Measurements from ENCODE around the gene NANS. TPM values are rescaled to one million over a fixed set of nuclear protein-coding genes. Genes with fewer than 3 reads are reported as not detected.

NANS gene
- total and polyA plus RNA-seq, 2 of the 8 experiments (the other 6 are each of a cell fraction or from before 2014, with no cell fraction given): 56.5 to 67.3 TPM

DNA sequence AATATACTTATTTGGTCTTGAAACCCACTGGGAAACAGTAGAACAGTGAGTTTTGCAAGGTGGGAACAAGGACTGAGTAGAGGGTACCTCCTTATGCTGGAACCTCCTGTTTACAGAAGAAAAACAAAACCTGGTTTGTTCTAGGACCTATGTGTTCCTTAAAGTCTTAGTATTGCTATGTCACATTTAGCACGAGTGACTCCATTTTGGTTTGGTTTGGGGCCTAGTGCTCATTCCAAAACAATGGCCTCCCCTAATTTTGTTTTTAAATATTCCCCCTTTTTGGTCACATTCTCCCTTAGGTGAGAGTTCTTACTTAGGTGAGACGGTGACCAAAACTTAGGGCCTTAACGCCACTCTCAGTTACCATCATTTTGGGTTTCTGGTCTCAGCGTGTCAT, 6.2 kb upstream of the NANS start:
- Histone ChIP-seq H3K79me1 (ENCODE audit: low read depth, low read length) (no peaks in the 10 kb centered on the region), H3K4me2 (ENCODE audit: insufficient read depth in 1 of 2, low read depth in 2 of 2, low read length in 2 of 2) (no peak overlapping the region), H4K91ac (replicated peaks; ENCODE audit: insufficient read length, low read length) (no peak overlapping the region), H3K4me1 (replicated peaks in 1 of 4; ENCODE audit: control insufficient read depth in 3 of 4, insufficient read depth in 4 of 4, low read length in 3 of 4) (no peaks in the 10 kb centered on the region), H3K79me2 (ENCODE audit: control insufficient read depth in 1 of 2, insufficient read depth in 2 of 2, low read length in 2 of 2) (no peaks in the 10 kb centered on the region), H2BK12ac (ENCODE audit: low read depth, low read length) (no peak overlapping the region), H4K20me1 (replicated peaks in 1 of 2; ENCODE audit: control insufficient read depth in 1 of 2, insufficient read depth in 2 of 2, low read length in 2 of 2) (no peaks in the 10 kb centered on the region), H2BK15ac (ENCODE audit: low read length) (no peak overlapping the region), H2AFZ (ENCODE audit: low read length) (no peak overlapping the region), H2BK120ac (replicated peaks; ENCODE audit: low read depth, low read length) (no peak overlapping the region), H3K4me3 (ENCODE audit: extremely low read depth in 1 of 4, insufficient read depth in 2 of 4, low read depth in 3 of 4, low read length in 4 of 4) (no peak overlapping the region), H2BK20ac (ENCODE audit: low read length) (no peak overlapping the region), H3K36me3 (ENCODE audit: control insufficient read depth in 2 of 4, insufficient read depth in 4 of 4, low read length in 3 of 4) (no peaks in the 10 kb centered on the region), H2AK5ac (ENCODE audit: low read depth, low read length) (no peak overlapping the region), H3K9me3 (ENCODE audit: insufficient read depth in 2 of 2, low read depth in 1 of 2, low read length in 1 of 2) (0 out of 4 replicates have a peak, but pooled peaks cover 0 to 5% of the 10 kb centered on the region in 2 experiments), H3K23me2 (ENCODE audit: low read depth, low read length) (no peaks in the 10 kb centered on the region), H3K27me3 (replicated peaks in 1 of 4; ENCODE audit: control insufficient read depth in 3 of 4, extremely low read depth in 1 of 4, insufficient read depth in 3 of 4, low read length in 3 of 4) (peaks cover 0 to 3% (median 0%) of the 10 kb centered on the region in 4 experiments; a peak in 2 of 7 replicates), H3K27ac (ENCODE audit: low read depth, low read length) (no peak overlapping the region), H3K4ac (replicated peaks; ENCODE audit: insufficient read length, low read depth, low read length) (no peak overlapping the region), H3K9ac (replicated peaks in 1 of 4; ENCODE audit: extremely low read depth in 1 of 4, low read depth in 3 of 4, low read length in 3 of 4) (no peak overlapping the region), H3K56ac (replicated peaks; ENCODE audit: insufficient read length, low read depth, low read length) (no peak overlapping the region), H3K18ac (ENCODE audit: extremely low read depth, low read length) (no peak overlapping the region), H3K14ac (ENCODE audit: insufficient read length) (no peak overlapping the region), H2BK5ac (ENCODE audit: low read depth, low read length) (no peak overlapping the region), H4K8ac (ENCODE audit: extremely low read depth, insufficient read depth, low read length) (no peak overlapping the region), H4K5ac (ENCODE audit: insufficient read length, low read depth, low read length) (no peak overlapping the region), H3K23ac (ENCODE audit: insufficient read length) (no peak overlapping the region)
- DNase-seq (ENCODE audit: low read depth in 1 of 2, low spot score in 2 of 2) (no peak), FAIRE-seq (no peak)
- ChIA-PET POLR2A (ENCODE audit: partially characterized antibody) (no interaction called here), CTCF (ENCODE audit: partially characterized antibody) (interaction anchor here (0.8 kb wide), 1 partner anchor 16 kb away, joined by 3 read pairs; no protein-coding TSS in a partner anchor)
- WGBS, 2 experiments (ENCODE audit: extremely low coverage in 1 of 2, insufficient coverage in 1 of 2, insufficient read length in 1 of 2, insufficient replicate concordance in 2 of 2, low coverage in 1 of 2, low lambda C conversion rate in 2 of 2, missing lambda C conversion rate in 1 of 2): 93% methylated on average over 4 of the region's 4 CpGs; no CpG with 5 or more reads in 1 of the 2 experiments
- no peak for TF ChIP-seq POLR2AphosphoS5 (IDR thresholded peaks at IDR 0.05; ENCODE audit: low read depth, low read length)
- TF ChIP-seq RXRA (IDR thresholded peaks at IDR 0.05; ENCODE audit: insufficient read depth, low read depth, low read length): no peak
- TF ChIP-seq YY1 (IDR thresholded peaks at IDR 0.05; ENCODE audit: low read depth, low read length): no peak
- TF ChIP-seq SIRT6 (IDR thresholded peaks at IDR 0.05; ENCODE audit: low read length): no peak
- no peak for TF ChIP-seq CTBP2 (IDR thresholded peaks at IDR 0.05; ENCODE audit: borderline replicate concordance, insufficient read depth, insufficient read length, low read length)
